HCT116 (cell line): ENCODE data around the gene MAN2A2.

Experiments
- ATF3 ChIP-seq: IDR thresholded peaks from 2 replicates; pipeline ENCODE4 v1.6.1; 2012
- CEBPB ChIP-seq: IDR thresholded peaks from 2 replicates; pipeline ENCODE4 v1.6.1; 2012; ENCODE audit warnings: low read depth
- CTCF ChIP-seq, 3 experiments: fragments of 200-600 bp in 1 of 3; sonication (generic) in 1 of 3; IDR thresholded peaks in 2 of 3; conservative IDR thresholded peaks in 1 of 3; 2 replicates each; pipeline ENCODE4 v1.5.1; 2012 to 2017; ENCODE audit warnings: low read depth in 2 of 3, low read length in 2 of 3, antibody characterized with exemption in 1 of 3, borderline replicate concordance in 1 of 3, control low read depth in 1 of 3, mild to moderate bottlenecking in 1 of 3, mixed read lengths in 1 of 3, mixed run types in 1 of 3, moderate library complexity in 1 of 3; ENCODE audit not compliant: insufficient read depth in 1 of 3
- EGR1 ChIP-seq: IDR thresholded peaks from 2 replicates; pipeline ENCODE4 v1.6.1; 2012; ENCODE audit warnings: low read depth
- EZH2 ChIP-seq: fragments of 200-600 bp; sonication (generic); IDR thresholded peaks from 2 replicates; pipeline ENCODE4 v1.6.1; 2017; ENCODE audit warnings: antibody characterized with exemption, mixed run types
- EZH2phosphoT487 ChIP-seq: fragments of 200-600 bp; IDR thresholded peaks from 2 replicates; pipeline ENCODE4 v1.6.1; 2018; ENCODE audit warnings: antibody characterized with exemption, borderline replicate concordance
- JUND ChIP-seq: IDR thresholded peaks from 2 replicates; pipeline ENCODE4 v1.6.1; 2012
- POLR2A ChIP-seq: IDR thresholded peaks from 2 replicates; pipeline ENCODE4 v1.7.0; 2011; ENCODE audit warnings: borderline replicate concordance; ENCODE audit not compliant: insufficient read depth, insufficient read length; ENCODE audit errors: extremely low read depth
- POLR2AphosphoS5 ChIP-seq: IDR thresholded peaks from 2 replicates; pipeline ENCODE4 v1.6.1; 2011; ENCODE audit warnings: mild to moderate bottlenecking, low read depth, low read length, moderate library complexity
- REST ChIP-seq: IDR thresholded peaks from 2 replicates; pipeline ENCODE4 v1.6.1; 2012; ENCODE audit warnings: low read depth
- TCF7L2 ChIP-seq: IDR thresholded peaks from 2 replicates; pipeline ENCODE4 v1.7.0; 2011; ENCODE audit warnings: borderline replicate concordance, inconsistent platforms; ENCODE audit not compliant: insufficient read depth, insufficient read length; ENCODE audit errors: extremely low read depth

GRCh38 chr15:90967206-90967605 is 64.1 kb downstream of the MAN2A2 start:
- TF ChIP-seq CTCF (IDR thresholded peaks at IDR 0.05 in 2 of 3, conservative IDR thresholded peaks at IDR 0.05 in 1 of 3; ENCODE audit: borderline replicate concordance in 1 of 3, insufficient read depth in 1 of 3, low read depth in 2 of 3, low read length in 2 of 3) (no peak), EGR1 (no peak), CEBPB (no peak), JUND (no peak), EZH2 (no peak), POLR2AphosphoS5 (no peak), EZH2phosphoT487 (no peak), REST (no peak), ATF3 (no peak), POLR2A (no peak), TCF7L2 (no peak)
